B cell (primary cell): ENCODE results near the gene TOGARAM1. TPM values are rescaled to one million over a fixed set of nuclear protein-coding genes. Genes with fewer than 3 reads are reported as not detected.

Source experiments
- ATAC-seq: fragments of 200-7000 bp; cut with Tn5 transposase; one replicate; pipeline ENCODE4 v1.10.0; 2021; ENCODE audit warnings: low read depth, mild to moderate bottlenecking, moderate number of reproducible peaks, moderate library complexity
- CTCF ChIA-PET: fragments of 350-600 bp; sonication (Branson Sonifier 250); formaldehyde crosslinking; loops from one replicate; lab custom pipeline; 2021; ENCODE audit warnings: antibody characterized with exemption, inconsistent platforms; lab: Charles Lee
- POLR2A ChIA-PET: fragments of 350-600 bp; sonication (Branson Sonifier 250); formaldehyde crosslinking; loops from one replicate; lab custom pipeline; 2021; ENCODE audit warnings: antibody characterized with exemption; lab: Charles Lee
- DNase-seq: peaks from one replicate; pipeline ENCODE4 v3.0.0; 2013
- H2AFZ ChIP-seq: 2 replicates; pipeline ENCODE4 v1.6.1; 2012; ENCODE audit warnings: mild to moderate bottlenecking, low read depth, low read length; ENCODE audit not compliant: insufficient read depth, poor library complexity, severe bottlenecking
- H3K27ac ChIP-seq, 2 donors: 1 replicate in 1 of 2; 2 replicates in 1 of 2; pipeline ENCODE4 v1.5.1; 2012 to 2013; ENCODE audit warnings: low read length in 2 of 2, mild to moderate bottlenecking in 2 of 2, moderate library complexity in 1 of 2
- H3K27me3 ChIP-seq, 4 experiments: fragments of 200-600 bp in 1 of 4; sonication (generic) in 1 of 4; replicated peaks in 1 of 4; 1 replicate in 2 of 4; 2 replicates in 2 of 4; pipeline versions ENCODE4 v1.6.1 to v1.7.0; 2013 to 2016; ENCODE audit warnings: low read length in 3 of 4, mild to moderate bottlenecking in 2 of 4, mixed read lengths in 1 of 4, moderate library complexity in 1 of 4; ENCODE audit not compliant: insufficient read depth in 4 of 4, control insufficient read depth in 3 of 4; ENCODE audit errors: control extremely low read depth in 1 of 4
- H3K36me3 ChIP-seq, 2 experiments: replicated peaks in 1 of 2; 1 replicate in 1 of 2; 2 replicates in 1 of 2; pipeline versions ENCODE4 v1.6.1 to v1.7.1; 2013; ENCODE audit warnings: low read length in 1 of 2; ENCODE audit not compliant: insufficient read depth in 2 of 2, control insufficient read depth in 1 of 2; ENCODE audit errors: control extremely low read depth in 1 of 2, extremely low read depth in 1 of 2
- H3K4me1 ChIP-seq, 2 donors: fragments of 200-600 bp in 1 of 2; sonication (generic) in 1 of 2; 1 replicate in 1 of 2; 2 replicates in 1 of 2; pipeline versions ENCODE4 v1.5.1 to v1.6.1; 2013 to 2017; ENCODE audit warnings: low read length in 2 of 2; ENCODE audit not compliant: control insufficient read depth in 2 of 2, insufficient read depth in 2 of 2
- H3K4me2 ChIP-seq: replicated peaks from 2 replicates; pipeline ENCODE3; 2012; ENCODE audit warnings: mild to moderate bottlenecking, low read depth, low read length; ENCODE audit not compliant: poor library complexity, severe bottlenecking
- H3K4me3 ChIP-seq, 5 experiments: fragments of 200-600 bp in 1 of 5; sonication (generic) in 1 of 5; 1 replicate in 3 of 5; 2 replicates in 2 of 5; pipeline versions ENCODE4 v1.5.1 to v1.7.0; 2011 to 2016; ENCODE audit warnings: low read length in 4 of 5, mild to moderate bottlenecking in 4 of 5, low read depth in 2 of 5, control low read depth in 1 of 5, moderate library complexity in 1 of 5; ENCODE audit not compliant: insufficient read depth in 1 of 5; ENCODE audit errors: control extremely low read depth in 1 of 5, extremely low read depth in 1 of 5
- H3K79me2 ChIP-seq: fragments of 200-600 bp; sonication (generic); one replicate; pipeline ENCODE4 v1.6.0; 2016; ENCODE audit warnings: low read length; ENCODE audit not compliant: control insufficient read depth, insufficient read depth
- H3K9ac ChIP-seq: fragments of 200-600 bp; sonication (generic); 2 replicates; pipeline ENCODE4 v1.6.1; 2017; ENCODE audit warnings: mild to moderate bottlenecking, low read length, moderate library complexity
- H3K9me3 ChIP-seq, 3 donors: one replicate each; pipeline versions ENCODE4 v1.6.1 to v1.7.1; 2013; ENCODE audit warnings: low read length in 2 of 3; ENCODE audit not compliant: control insufficient read depth in 2 of 3, insufficient read depth in 1 of 3; ENCODE audit errors: control extremely low read depth in 1 of 3
- H4K20me1 ChIP-seq: 2 replicates; pipeline ENCODE4 v1.6.0; 2012; ENCODE audit warnings: mild to moderate bottlenecking, low read length; ENCODE audit not compliant: insufficient read depth, control insufficient read depth, poor library complexity, severe bottlenecking
- H3K27ac Mint-ChIP-seq: one replicate; pipeline ENCODE4 v1.8.0; 2021; ENCODE audit warnings: mixed read lengths
- H3K27me3 Mint-ChIP-seq: one replicate; pipeline ENCODE4 v1.8.0; 2021; ENCODE audit warnings: mixed read lengths
- H3K4me1 Mint-ChIP-seq: one replicate; pipeline ENCODE4 v1.8.0; 2021; ENCODE audit warnings: mixed read lengths
- H3K4me3 Mint-ChIP-seq: one replicate; pipeline ENCODE4 v1.8.0; 2021; ENCODE audit warnings: mixed read lengths
- H3K9me3 Mint-ChIP-seq: one replicate; pipeline ENCODE4 v1.8.0; 2022; ENCODE audit warnings: mixed read lengths; ENCODE audit not compliant: insufficient read depth
- EZH2 ChIP-seq: IDR thresholded peaks from 2 replicates; pipeline ENCODE4 v1.6.1; 2012; ENCODE audit warnings: borderline replicate concordance, low read depth, mild to moderate bottlenecking, moderate library complexity, low read length; ENCODE audit not compliant: insufficient read depth, poor library complexity, severe bottlenecking
- WGBS: methylation state at CpG from one replicate; pipeline ENCODE4 v1.1.5; 2013; ENCODE audit warnings: missing lambda C conversion rate; ENCODE audit not compliant: insufficient coverage; 5-methylcytosine and 5-hydroxymethylcytosine counted together
- intact Hi-C: fragments of 100-400 bp; cut with micrococcal nuclease; formaldehyde crosslinking; loops from one replicate; pipeline ENCODE4 v1.10.0; 2022
- polyA plus RNA-seq: library from polyadenylated mRNA; depleted of rRNA; stranded (reverse); fragments of >200 nt; gene quantifications from 2 replicates; pipeline ENCODE4 v1.2.3, GENCODE V29; 2012
- total RNA-seq, 2 donors: library from RNA; stranded (reverse); fragments of 120-200 nt in 1 of 2; gene quantifications; 1 replicate in 1 of 2; 2 replicates in 1 of 2; pipeline versions ENCODE4 v1.2.3 to v1.2.4, GENCODE V29; 2013 to 2022
- TF ChIP-seq, protein P1 (sequence below): fragments of 200-600 bp; IDR thresholded peaks from one replicate; pipeline ENCODE4 v1.8.0; 2022; ENCODE audit warnings: antibody characterized with exemption, mild to moderate bottlenecking

Gene TOGARAM1
- total and polyA plus RNA-seq, 2 donors (not counting 1 experiment from before 2014, with no cell fraction given): 3.4 to 23.9 TPM

- ATAC-seq: no peak
- intact Hi-C loops: no loop called here
These were observed 10.9 kb upstream of the TOGARAM1 start for GRCh38 chr14:44951051-44951450.

GRCh38 chr14:44952391-44953110 is 9.4 kb upstream of the TOGARAM1 start:
- no peaks in the 10 kb centered on the region for H3K27me3 ChIP-seq
- Mint-ChIP-seq H3K9me3 (no peaks in the 10 kb centered on the region), H3K4me3 (no peak overlapping the region), H3K27ac (no peak overlapping the region), H3K4me1 (peaks cover 25% of the 10 kb centered on the region), H3K27me3 (no peaks in the 10 kb centered on the region)
- H3K36me3 ChIP-seq: peaks cover 11 to 17% of the 10 kb centered on the region in 2 experiments
- ATAC-seq: no peak
- H3K9ac ChIP-seq: no peak overlapping the region
- H3K27ac ChIP-seq: no peak overlapping the region
- H3K4me3 ChIP-seq: no peak overlapping the region
- no peak overlapping the region for H2AFZ ChIP-seq
- ChIA-PET CTCF (interaction anchor here (0.7 to 1.0 kb wide), 2 partner anchors 17 to 300 kb away, joined by 3 read pairs; no protein-coding TSS in a partner anchor), POLR2A (no interaction called here)
- no peak overlapping the region for H3K4me2 ChIP-seq
- peaks cover 67% of the 10 kb centered on the region for H4K20me1 ChIP-seq
- peaks cover 0 to 1% (median 0%) of the 10 kb centered on the region in 3 donors for H3K9me3 ChIP-seq
- H3K4me1 ChIP-seq: no peaks in the 10 kb centered on the region
- no CpG with 5 or more reads among the region's 4 CpGs for WGBS
- H3K79me2 ChIP-seq: peaks cover 87% of the 10 kb centered on the region
- DNase-seq: no peak
- intact Hi-C loops: no loop called here
- no peak for TF ChIP-seq EZH2
- TF ChIP-seq, protein P1, sequence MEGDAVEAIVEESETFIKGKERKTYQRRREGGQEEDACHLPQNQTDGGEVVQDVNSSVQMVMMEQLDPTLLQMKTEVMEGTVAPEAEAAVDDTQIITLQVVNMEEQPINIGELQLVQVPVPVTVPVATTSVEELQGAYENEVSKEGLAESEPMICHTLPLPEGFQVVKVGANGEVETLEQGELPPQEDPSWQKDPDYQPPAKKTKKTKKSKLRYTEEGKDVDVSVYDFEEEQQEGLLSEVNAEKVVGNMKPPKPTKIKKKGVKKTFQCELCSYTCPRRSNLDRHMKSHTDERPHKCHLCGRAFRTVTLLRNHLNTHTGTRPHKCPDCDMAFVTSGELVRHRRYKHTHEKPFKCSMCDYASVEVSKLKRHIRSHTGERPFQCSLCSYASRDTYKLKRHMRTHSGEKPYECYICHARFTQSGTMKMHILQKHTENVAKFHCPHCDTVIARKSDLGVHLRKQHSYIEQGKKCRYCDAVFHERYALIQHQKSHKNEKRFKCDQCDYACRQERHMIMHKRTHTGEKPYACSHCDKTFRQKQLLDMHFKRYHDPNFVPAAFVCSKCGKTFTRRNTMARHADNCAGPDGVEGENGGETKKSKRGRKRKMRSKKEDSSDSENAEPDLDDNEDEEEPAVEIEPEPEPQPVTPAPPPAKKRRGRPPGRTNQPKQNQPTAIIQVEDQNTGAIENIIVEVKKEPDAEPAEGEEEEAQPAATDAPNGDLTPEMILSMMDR: no peak

More at GRCh38 chr14:44951051-44951450, 10.9 kb upstream of the TOGARAM1 start:
- peaks cover 3% of the 10 kb centered on the region for H3K9me3 Mint-ChIP-seq
- H3K27me3 ChIP-seq: no peaks in the 10 kb centered on the region
- no peaks in the 10 kb centered on the region for H3K27me3 Mint-ChIP-seq
- POLR2A ChIA-PET: no interaction called here
- H3K79me2 ChIP-seq: peaks cover 84% of the 10 kb centered on the region
- TF ChIP-seq EZH2: no peak
- TF ChIP-seq, protein P1: no peak
- H3K4me1 ChIP-seq: no peaks in the 10 kb centered on the region
- peaks cover 22% of the 10 kb centered on the region for H3K4me1 Mint-ChIP-seq
- H2AFZ ChIP-seq: no peak overlapping the region
- H3K36me3 ChIP-seq: peaks cover 13 to 24% of the 10 kb centered on the region in 2 experiments
- H3K27ac ChIP-seq: no peak overlapping the region
- H3K4me3 Mint-ChIP-seq: no peak overlapping the region
- H3K9ac ChIP-seq: no peak overlapping the region
- DNase-seq: no peak
- WGBS: 100% methylated on average over 2 of the region's 2 CpGs
- no peak overlapping the region for H3K4me2 ChIP-seq
- CTCF ChIA-PET: no interaction called here
- H4K20me1 ChIP-seq: peaks cover 68% of the 10 kb centered on the region
- no peak overlapping the region for H3K27ac Mint-ChIP-seq
- no peak overlapping the region for H3K4me3 ChIP-seq
- peaks cover 0 to 1% (median 0%) of the 10 kb centered on the region in 3 donors for H3K9me3 ChIP-seq
